Endothelial cell of umbilical vein (primary cell): ENCODE data around the gene FTO. TPM values are rescaled to one million over a fixed set of nuclear protein-coding genes. Genes with fewer than 3 reads are reported as not detected.

Experiments
- BruUV-seq: library from RNA; stranded (reverse); fragments of 400-500 nt; replicated peaks from 2 replicates; lab custom pipeline; 2021; lab: Mats Ljungman, UMichigan
- CTCF ChIA-PET: fragments of 300-600, 350-600 bp; sonication (Branson Sonifier 250); formaldehyde crosslinking; loops from one replicate; lab custom pipeline; 2021; ENCODE audit warnings: antibody characterized with exemption, inconsistent platforms; lab: Charles Lee
- POLR2A ChIA-PET: fragments of 300-600, 350-600 bp; sonication (Branson Sonifier 250); formaldehyde crosslinking; loops from one replicate; lab custom pipeline; 2021; ENCODE audit warnings: antibody characterized with exemption, inconsistent platforms; lab: Charles Lee
- DNase-seq: peaks from one replicate; pipeline ENCODE4 v3.0.0-alpha.2; 2011; ENCODE audit warnings: low read depth, low spot score
- FAIRE-seq: peaks from 2 replicates; lab custom pipeline; 2011; peaks lifted over from hg19 to GRCh38; lab: Jason Lieb, UNC
- H2AFZ ChIP-seq: 2 replicates; pipeline ENCODE4 v1.6.0; 2012; ENCODE audit warnings: low read depth, low read length, control low read depth, inconsistent platforms
- H3K27ac ChIP-seq: 2 replicates; pipeline ENCODE4 v1.5.1; 2011; ENCODE audit warnings: low read depth, mild to moderate bottlenecking, control low read depth, low read length, moderate library complexity; ENCODE audit not compliant: insufficient read depth
- H3K27me3 ChIP-seq, 2 experiments: 2 replicates each; pipeline versions ENCODE4 v1.6.0 to v1.6.1; 2011; ENCODE audit warnings: low read length in 2 of 2, mixed read lengths in 1 of 2; ENCODE audit not compliant: control insufficient read depth in 2 of 2, insufficient read depth in 2 of 2
- H3K36me3 ChIP-seq, 2 experiments: 2 replicates in 1 of 2; 3 replicates in 1 of 2; pipeline ENCODE4 v1.5.1; 2011; ENCODE audit warnings: low read length in 2 of 2, mild to moderate bottlenecking in 1 of 2, moderate library complexity in 1 of 2; ENCODE audit not compliant: control insufficient read depth in 2 of 2, insufficient read depth in 2 of 2; ENCODE audit errors: extremely low read depth in 1 of 2
- H3K4me1 ChIP-seq: 3 replicates; pipeline ENCODE4 v1.5.1; 2011; ENCODE audit warnings: mild to moderate bottlenecking, low read length; ENCODE audit not compliant: control insufficient read depth, insufficient read depth; ENCODE audit errors: extremely low read depth
- H3K4me2 ChIP-seq: 2 replicates; pipeline ENCODE4 v1.6.1; 2011; ENCODE audit warnings: low read length, control low read depth, mixed read lengths; ENCODE audit not compliant: insufficient read depth
- H3K4me3 ChIP-seq, 3 experiments: fragments of 200-600 bp in 1 of 3; sonication (generic), shearing (Covaris generic) in 1 of 3; replicated peaks in 1 of 3; 2 replicates each; pipeline ENCODE4 v1.5.1; 2011 to 2016; ENCODE audit warnings: control low read depth in 3 of 3, low read length in 3 of 3, mild to moderate bottlenecking in 2 of 3, inconsistent platforms in 1 of 3, low read depth in 1 of 3, moderate library complexity in 1 of 3; ENCODE audit not compliant: insufficient read depth in 1 of 3
- H3K79me2 ChIP-seq: 2 replicates; pipeline ENCODE4 v1.6.0; 2012; ENCODE audit warnings: low read length, inconsistent platforms; ENCODE audit not compliant: control insufficient read depth, insufficient read depth
- H3K9ac ChIP-seq: replicated peaks from 2 replicates; pipeline ENCODE3; 2011; ENCODE audit warnings: low read length, control low read depth; ENCODE audit not compliant: insufficient read depth; ENCODE audit errors: extremely low read depth
- H3K9me1 ChIP-seq: replicated peaks from 3 replicates; pipeline ENCODE4 v1.6.0; 2011; ENCODE audit warnings: mild to moderate bottlenecking, low read length; ENCODE audit not compliant: control insufficient read depth, insufficient read depth; ENCODE audit errors: extremely low read depth
- H3K9me3 ChIP-seq: replicated peaks from 2 replicates; pipeline ENCODE4 v1.5.1; 2012; ENCODE audit warnings: low read length, inconsistent platforms; ENCODE audit not compliant: control insufficient read depth, insufficient read depth
- H4K20me1 ChIP-seq: replicated peaks from 2 replicates; pipeline ENCODE3; 2011; ENCODE audit warnings: mild to moderate bottlenecking, low read length; ENCODE audit not compliant: control insufficient read depth, insufficient read depth; ENCODE audit errors: extremely low read depth
- CTCF ChIP-seq, 2 donors: IDR thresholded peaks; 1 replicate in 1 of 2; 2 replicates in 1 of 2; pipeline ENCODE4 v1.5.1; 2011; ENCODE audit warnings: low read length in 2 of 2, mild to moderate bottlenecking in 2 of 2, moderate library complexity in 2 of 2, control low read depth in 1 of 2, inconsistent platforms in 1 of 2, low read depth in 1 of 2; ENCODE audit not compliant: insufficient read depth in 1 of 2; ENCODE audit errors: extremely low read depth in 1 of 2
- GATA2 ChIP-seq: IDR thresholded peaks from 2 replicates; pipeline ENCODE4 v1.7.0; 2011; ENCODE audit warnings: low read depth, mild to moderate bottlenecking, moderate library complexity, mixed read lengths, low read length; ENCODE audit not compliant: insufficient read length, insufficient read depth
- JUN ChIP-seq: IDR thresholded peaks from 2 replicates; pipeline ENCODE4 v1.6.1; 2011; ENCODE audit warnings: borderline replicate concordance, low read depth; ENCODE audit not compliant: insufficient read length, insufficient read depth
- MYC ChIP-seq: IDR thresholded peaks from one replicate; pipeline ENCODE4 v1.6.1; 2011; ENCODE audit warnings: mild to moderate bottlenecking, low read depth, low read length
- POLR2A ChIP-seq: IDR thresholded peaks from 2 replicates; pipeline ENCODE4 v1.6.1; 2012; ENCODE audit warnings: low read depth, mild to moderate bottlenecking, control low read depth, low read length
- dilution Hi-C: fragments of 300-500 bp; cut with MboI; formaldehyde crosslinking; loops from one replicate; pipeline ENCODE4 v1.15.0; 2019; ENCODE audit warnings: low sequenced_read_pairs; ENCODE audit not compliant: extremely low pct_ligation_motif_present
- intact Hi-C: fragments of 100-400 bp; cut with micrococcal nuclease; formaldehyde crosslinking; loops from one replicate; pipeline ENCODE4 v1.10.0; 2022
- polyA plus RNA-seq, 4 experiments: library from polyadenylated mRNA; depleted of rRNA in 3 of 4; stranded (reverse) in 3 of 4; unstranded in 1 of 4; fragments of >200 nt; gene quantifications; 2 replicates each; pipeline versions ENCODE4 v1.2.1 to v1.2.3, GENCODE V29; 2011 to 2012; ENCODE audit warnings: missing spikeins in 1 of 4
- total RNA-seq: library from RNA; stranded (reverse); gene quantifications from 2 replicates; pipeline ENCODE4 v1.2.3, GENCODE V29; 2021

Gene FTO
- total and polyA plus RNA-seq, 2 donors (not counting 3 experiments of a cell fraction or from before 2014, with no cell fraction given) = 48.6 to 87.1 TPM

- H3K4me3 ChIP-seq = no peak overlapping the region
- CTCF ChIA-PET = interaction anchor here (1.2 to 5.6 kb wide), 6 partner anchors 10 to 226 kb away, joined by 3 to 36 read pairs (median 8); no protein-coding TSS in a partner anchor
- BruUV-seq = no TSS peak
Observed at GRCh38 chr16:53775821-53776431, 72.0 kb downstream of the FTO start.

More at GRCh38 chr16:53775821-53776431, 72.0 kb downstream of the FTO start:
- Histone ChIP-seq H3K79me2 (peaks cover 19% of the 10 kb centered on the region), H4K20me1 (no peaks in the 10 kb centered on the region), H2AFZ (no peak overlapping the region), H3K9me3 (no peaks in the 10 kb centered on the region), H3K27me3 (no peaks in the 10 kb centered on the region), H3K27ac (no peak overlapping the region), H3K9me1 (no peaks in the 10 kb centered on the region), H3K9ac (no peak overlapping the region), H3K4me2 (no peak overlapping the region), H3K36me3 (no peaks in the 10 kb centered on the region), H3K4me1 (no peaks in the 10 kb centered on the region)
- POLR2A ChIA-PET = no interaction called here
- peak; percentile 38 for FAIRE-seq
- DNase-seq = no peak
- intact Hi-C loops = no loop called here
- TF ChIP-seq JUN (no peak), GATA2 (no peak), POLR2A (no peak), MYC (no peak), CTCF (IDR thresholded peaks at IDR 0.05; ENCODE audit: extremely low read depth in 1 of 2, insufficient read depth in 1 of 2, low read depth in 1 of 2, low read length in 2 of 2) (no peak)
- dilution Hi-C loops = no loop called here
